GM12892 (cell line): ENCODE measurements around the gene CRB2.

Experiments used
- POLR2A ChIP-seq: IDR thresholded peaks from 2 replicates; pipeline ENCODE4 v1.6.1; 2011; ENCODE audit warnings: low read depth, low read length, control low read depth
- POLR2AphosphoS5 ChIP-seq: IDR thresholded peaks from 2 replicates; pipeline ENCODE4 v1.6.1; 2011; ENCODE audit warnings: low read depth, low read length, control low read depth

DNA sequence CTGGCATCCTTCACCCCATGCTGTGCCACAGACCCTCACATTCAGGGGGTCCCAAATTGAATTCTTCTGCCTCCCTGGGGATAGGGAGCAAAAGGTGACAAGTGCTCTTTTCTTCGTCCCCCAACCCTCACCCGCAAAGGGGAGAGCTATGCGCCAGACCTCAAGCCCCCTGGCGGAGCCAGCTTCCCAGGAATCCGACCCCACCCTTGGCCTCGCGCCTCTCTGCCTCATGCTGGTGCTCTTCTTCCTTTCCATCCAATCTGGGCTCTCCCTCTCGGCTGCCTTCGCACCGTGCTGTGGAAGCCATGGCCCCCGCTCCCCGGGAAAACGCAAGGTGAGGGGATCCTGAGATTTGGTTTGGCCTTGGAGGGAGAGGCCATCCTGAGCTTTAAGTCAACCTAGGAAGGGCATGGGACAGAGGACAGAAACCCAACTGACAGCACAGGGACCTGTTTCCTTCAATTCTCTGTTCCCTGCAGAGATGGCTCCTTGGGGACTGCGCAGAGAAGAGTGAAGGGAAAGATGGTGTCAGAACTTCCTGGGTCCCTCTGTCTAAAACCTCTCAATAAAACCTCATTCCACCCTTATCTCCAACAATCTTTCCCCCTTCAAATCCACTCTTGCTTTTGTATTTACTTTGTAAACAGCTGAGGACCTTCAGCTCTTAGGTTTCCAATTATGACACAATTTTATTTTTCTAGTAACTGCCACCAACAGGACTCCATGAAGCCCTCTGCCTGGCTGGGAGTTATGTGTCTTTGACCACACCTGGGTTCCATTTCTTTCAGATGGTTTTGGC is 36.3 kb upstream of the CRB2 start:
- TF ChIP-seq POLR2A: no peak
- TF ChIP-seq POLR2AphosphoS5: no peak
